DND-41 (cell line): Measurements from ENCODE around the gene MOGAT1.

Source experiments
- ATAC-seq: fragments of 200-7000 bp; cut with Tn5 transposase; 3 replicates; pipeline ENCODE4 v1.9.1; 2021; ENCODE audit warnings: low read depth; ENCODE audit not compliant: insufficient read depth
- DNase-seq: peaks from one replicate; pipeline ENCODE4 v3.0.0-alpha.2; 2020
- H2AFZ ChIP-seq: 2 replicates; pipeline ENCODE4 v1.6.0; 2012; ENCODE audit warnings: low read depth, low read length
- H3K27ac ChIP-seq: 2 replicates; pipeline ENCODE4 v1.5.1; 2012; ENCODE audit warnings: low read length, inconsistent platforms
- H3K27me3 ChIP-seq: fragments of 200-600 bp; sonication (generic); 2 replicates; pipeline ENCODE4 v1.6.0; 2012; ENCODE audit warnings: low read length, mild to moderate bottlenecking, inconsistent platforms; ENCODE audit not compliant: insufficient read depth, poor library complexity
- H3K36me3 ChIP-seq: 2 replicates; pipeline ENCODE4 v1.5.1; 2012; ENCODE audit warnings: low read length, inconsistent platforms; ENCODE audit not compliant: insufficient read depth
- H3K4me1 ChIP-seq: 2 replicates; pipeline ENCODE4 v1.5.1; 2012; ENCODE audit warnings: mild to moderate bottlenecking, low read length; ENCODE audit not compliant: insufficient read depth
- H3K4me2 ChIP-seq: 2 replicates; pipeline ENCODE4 v1.6.0; 2012; ENCODE audit warnings: mild to moderate bottlenecking, moderate library complexity, low read length, inconsistent platforms; ENCODE audit not compliant: insufficient read depth
- H3K4me3 ChIP-seq, 2 experiments: fragments of 200-600 bp in 1 of 2; shearing (Covaris generic) in 1 of 2; 2 replicates each; pipeline ENCODE4 v1.5.1; 2012 to 2016; ENCODE audit warnings: inconsistent platforms in 2 of 2, low read length in 2 of 2, mild to moderate bottlenecking in 2 of 2, low read depth in 1 of 2, moderate library complexity in 1 of 2
- H3K79me2 ChIP-seq: 2 replicates; pipeline ENCODE4 v1.6.0; 2012; ENCODE audit warnings: low read length, inconsistent platforms; ENCODE audit not compliant: insufficient read depth
- H3K9ac ChIP-seq: 2 replicates; pipeline ENCODE4 v1.6.0; 2012; ENCODE audit warnings: low read depth, mild to moderate bottlenecking, inconsistent platforms, low read length, moderate library complexity
- H3K9me3 ChIP-seq: 2 replicates; pipeline ENCODE4 v1.5.1; 2012; ENCODE audit warnings: low read length, moderate library complexity, mild to moderate bottlenecking, inconsistent platforms; ENCODE audit not compliant: insufficient read depth, severe bottlenecking
- H4K20me1 ChIP-seq: 2 replicates; pipeline ENCODE4 v1.6.0; 2012; ENCODE audit warnings: low read length; ENCODE audit not compliant: insufficient read depth
- CTCF ChIP-seq: IDR thresholded peaks from 2 replicates; pipeline ENCODE4 v1.5.1; 2012; ENCODE audit warnings: borderline replicate concordance, low read length, moderate library complexity, mild to moderate bottlenecking; ENCODE audit not compliant: poor library complexity, severe bottlenecking; ENCODE audit errors: extremely low read depth
- EZH2 ChIP-seq: IDR thresholded peaks from 3 replicates; pipeline ENCODE4 v1.6.1; 2012; ENCODE audit warnings: borderline replicate concordance, low read depth, mild to moderate bottlenecking, moderate library complexity, low read length, inconsistent platforms; ENCODE audit not compliant: severe bottlenecking

MOGAT1 gene

GRCh38 chr2:222747526-222748160 lies 76.2 kb downstream of the MOGAT1 start:
- Histone ChIP-seq H2AFZ (no peak overlapping the region), H3K9me3 (no peaks in the 10 kb centered on the region), H3K4me3 (no peak overlapping the region), H4K20me1 (no peaks in the 10 kb centered on the region), H3K27ac (no peak overlapping the region), H3K4me2 (no peak overlapping the region), H3K27me3 (no peaks in the 10 kb centered on the region), H3K79me2 (no peaks in the 10 kb centered on the region), H3K4me1 (peaks cover 28% of the 10 kb centered on the region), H3K36me3 (no peaks in the 10 kb centered on the region), H3K9ac (no peak overlapping the region)
- no peak for DNase-seq
- TF ChIP-seq EZH2: no peak
- no peak for TF ChIP-seq CTCF
- no peak for ATAC-seq

GRCh38 chr2:222750533-222750932 lies 79.1 kb downstream of the MOGAT1 start:
- DNase-seq (no peak), ATAC-seq (no peak)
- no peak overlapping the region for H3K4me3 ChIP-seq
- no peak overlapping the region for H3K4me2 ChIP-seq
- no peak overlapping the region for H2AFZ ChIP-seq
- no peaks in the 10 kb centered on the region for H3K79me2 ChIP-seq
- H4K20me1 ChIP-seq: no peaks in the 10 kb centered on the region
- H3K27me3 ChIP-seq: no peaks in the 10 kb centered on the region
- no peaks in the 10 kb centered on the region for H3K36me3 ChIP-seq
- no peak overlapping the region for H3K9ac ChIP-seq
- no peak overlapping the region for H3K27ac ChIP-seq
- TF ChIP-seq EZH2 (no peak), CTCF (no peak)
- H3K4me1 ChIP-seq: peaks cover 29% of the 10 kb centered on the region
- H3K9me3 ChIP-seq: no peaks in the 10 kb centered on the region

DNA sequence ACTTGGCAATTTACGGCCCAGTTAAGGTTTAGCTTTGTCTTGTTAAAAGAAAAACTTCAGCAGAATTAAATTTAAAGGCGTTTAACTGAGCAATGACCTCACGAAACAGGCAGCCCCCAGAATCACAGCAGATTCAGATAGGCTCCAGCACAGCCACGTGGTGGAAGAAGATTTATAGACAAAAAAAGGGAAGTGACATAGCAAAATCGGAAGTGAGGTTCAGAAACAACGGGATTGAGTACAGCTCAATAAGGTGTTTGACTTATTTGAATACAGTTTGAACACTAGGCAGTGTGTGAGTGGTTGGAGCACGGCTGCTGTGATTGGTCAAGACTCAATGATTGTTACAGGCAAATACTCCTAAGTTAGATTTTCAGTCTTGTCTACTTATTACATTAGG lies 79.8 kb downstream of the MOGAT1 start:
- Histone ChIP-seq H3K9me3 (no peaks in the 10 kb centered on the region), H3K4me2 (no peak overlapping the region), H4K20me1 (no peaks in the 10 kb centered on the region), H3K36me3 (no peaks in the 10 kb centered on the region), H3K4me1 (peaks cover 31% of the 10 kb centered on the region), H3K4me3 (no peak overlapping the region), H3K27ac (no peak overlapping the region), H3K27me3 (no peaks in the 10 kb centered on the region), H3K79me2 (no peaks in the 10 kb centered on the region), H3K9ac (no peak overlapping the region), H2AFZ (no peak overlapping the region)
- ATAC-seq: no peak
- TF ChIP-seq EZH2: no peak
- no peak for TF ChIP-seq CTCF
- no peak for DNase-seq
